C1 segment of cervical spinal cord (tissue), 14 donors: Measurements from ENCODE around the gene INO80D.
"Not testable (repeated sequence)": the region's sequence is repeated elsewhere in the genome, so short reads cannot be mapped to it uniquely, and the experiment has no call there.

Experiments used
- DNase-seq, 14 donors: peaks; one replicate each; lab custom pipeline; 2025; lab: John Stamatoyannopoulos, UW

INO80D gene

GRCh38 chr2:206085742-206086445, at the start of gene INO80D:
TSS of gene INO80D (minus strand) at chr2:206086174. CDS start at chr2:206063016, 23,158 bp downstream.
- peak; percentile 10 to 89 (median 78) for DNase-seq

- no peak for DNase-seq
These were observed 41.7 kb upstream of the INO80D start for GRCh38 chr2:206127656-206128055.

GRCh38 chr2:206125901-206126300, 39.9 kb upstream of the INO80D start:
- DNase-seq = no peak

- not testable (repeated sequence) for DNase-seq
These were observed 36.6 kb upstream of the INO80D start for GRCh38 chr2:206122569-206122968.

- DNase-seq = no peak
These were observed 30.3 kb upstream of the INO80D start for GRCh38 chr2:206116278-206116677.

GRCh38 chr2:206115026-206115578, 29.1 kb upstream of the INO80D start:
- DNase-seq = no peak

GRCh38 chr2:206112846-206113547, 27.0 kb upstream of the INO80D start:
- no peak for DNase-seq

- DNase-seq = no peak
These were observed 26.1 kb upstream of the INO80D start for GRCh38 chr2:206112108-206112507.

GRCh38 chr2:206108713-206109112, 22.7 kb upstream of the INO80D start:
- no peak for DNase-seq

- DNase-seq = no peak
These were observed 19.6 kb upstream of the INO80D start for GRCh38 chr2:206105541-206105940.

GRCh38 chr2:206105038-206105437, 19.1 kb upstream of the INO80D start:
- no peak for DNase-seq

GRCh38 chr2:206098872-206099271, 12.9 kb upstream of the INO80D start:
- not testable (repeated sequence) for DNase-seq

GRCh38 chr2:206098471-206098870, 12.5 kb upstream of the INO80D start:
- DNase-seq = no peak

- no peak for DNase-seq
These were observed 10.9 kb upstream of the INO80D start for GRCh38 chr2:206096876-206097275.

- DNase-seq = peak in 1 of 14 donors; percentile 5
These were observed 9.8 kb upstream of the INO80D start for GRCh38 chr2:206095536-206096332.

GRCh38 chr2:206092297-206092696, 6.3 kb upstream of the INO80D start:
- DNase-seq = no peak

- no peak for DNase-seq
These were observed 2.3 kb upstream of the INO80D start for GRCh38 chr2:206088248-206088647.

- DNase-seq = peak in 1 of 14 donors; percentile 33
These were observed 859 bp upstream of the INO80D start for GRCh38 chr2:206086716-206087350.

- DNase-seq = peak in 13 of 14 donors; percentile 36 to 81 (median 62)
These were observed 868 bp downstream of the INO80D start for GRCh38 chr2:206084870-206085741.

GRCh38 chr2:206084439-206084869, 1.5 kb downstream of the INO80D start:
- peak in 13 of 14 donors; percentile 20 to 73 (median 57) for DNase-seq
